Mesothelial cell of epicardium (in vitro differentiated cells): ENCODE data around the gene KRTAP10-7. TPM values are rescaled to one million over a fixed set of nuclear protein-coding genes. Genes with fewer than 3 reads are reported as not detected.

Experiments
- DNase-seq, 2 experiments: peaks; one replicate each; pipeline ENCODE4 v3.0.0; 2021; ENCODE audit warnings: low spot score in 2 of 2; ENCODE audit not compliant: unreplicated experiment in 2 of 2
- H3K27ac Mint-ChIP-seq: 2 replicates; pipeline ENCODE4 v1.8.0; 2021; ENCODE audit warnings: mixed read lengths
- H3K27me3 Mint-ChIP-seq: 2 replicates; pipeline ENCODE4 v1.8.0; 2021; ENCODE audit warnings: low read depth, mixed read lengths
- H3K36me3 Mint-ChIP-seq: 2 replicates; pipeline ENCODE4 v1.8.0; 2021; ENCODE audit warnings: mixed read lengths
- H3K4me1 Mint-ChIP-seq: 2 replicates; pipeline ENCODE4 v1.8.0; 2021; ENCODE audit warnings: mixed read lengths
- H3K4me3 Mint-ChIP-seq: 2 replicates; pipeline ENCODE4 v1.8.0; 2021; ENCODE audit warnings: mild to moderate bottlenecking, moderate library complexity, mixed read lengths
- H3K9me3 Mint-ChIP-seq: 2 replicates; pipeline ENCODE4 v1.8.0; 2021; ENCODE audit warnings: mixed read lengths
- CTCF ChIP-seq: fragments of 200-600 bp; sonication (generic); IDR thresholded peaks from one replicate; pipeline ENCODE4 v1.5.0; 2021; ENCODE audit warnings: antibody characterized with exemption; ENCODE audit not compliant: unreplicated experiment
- total RNA-seq: library from RNA; stranded (reverse); gene quantifications from 3 replicates; pipeline ENCODE4 v1.2.1, GENCODE V29; 2021

KRTAP10-7 gene
- total RNA-seq, 1 donor from 2014 or later: not detected

- no peak for DNase-seq
- Mint-ChIP-seq H3K36me3 (no peaks in the 10 kb centered on the region), H3K27ac (no peak within 1 kb of the TSS), H3K27me3 (peaks cover 2% of the 10 kb centered on the region), H3K9me3 (peaks cover 22% of the 10 kb centered on the region), H3K4me3 (no peak within 1 kb of the TSS), H3K4me1 (no peaks in the 10 kb centered on the region)
- TF ChIP-seq CTCF: no peak
These were observed 11.7 kb downstream of the KRTAP10-7 start, which contains the start of gene KRTAP10-8 for GRCh38 chr21:44612029-44612486. Gene KRTAP10-8 (plus strand): TSS chr21:44612079. CDS start chr21:44612101, 22 bp downstream.

GRCh38 chr21:44612669-44613229 lies 12.4 kb downstream of the KRTAP10-7 start:
- Mint-ChIP-seq H3K4me3 (no peak overlapping the region), H3K4me1 (no peaks in the 10 kb centered on the region), H3K27me3 (no peaks in the 10 kb centered on the region), H3K9me3 (peaks cover 22% of the 10 kb centered on the region), H3K27ac (no peak overlapping the region), H3K36me3 (no peaks in the 10 kb centered on the region)
- DNase-seq: no peak
- no peak for TF ChIP-seq CTCF

DNA sequence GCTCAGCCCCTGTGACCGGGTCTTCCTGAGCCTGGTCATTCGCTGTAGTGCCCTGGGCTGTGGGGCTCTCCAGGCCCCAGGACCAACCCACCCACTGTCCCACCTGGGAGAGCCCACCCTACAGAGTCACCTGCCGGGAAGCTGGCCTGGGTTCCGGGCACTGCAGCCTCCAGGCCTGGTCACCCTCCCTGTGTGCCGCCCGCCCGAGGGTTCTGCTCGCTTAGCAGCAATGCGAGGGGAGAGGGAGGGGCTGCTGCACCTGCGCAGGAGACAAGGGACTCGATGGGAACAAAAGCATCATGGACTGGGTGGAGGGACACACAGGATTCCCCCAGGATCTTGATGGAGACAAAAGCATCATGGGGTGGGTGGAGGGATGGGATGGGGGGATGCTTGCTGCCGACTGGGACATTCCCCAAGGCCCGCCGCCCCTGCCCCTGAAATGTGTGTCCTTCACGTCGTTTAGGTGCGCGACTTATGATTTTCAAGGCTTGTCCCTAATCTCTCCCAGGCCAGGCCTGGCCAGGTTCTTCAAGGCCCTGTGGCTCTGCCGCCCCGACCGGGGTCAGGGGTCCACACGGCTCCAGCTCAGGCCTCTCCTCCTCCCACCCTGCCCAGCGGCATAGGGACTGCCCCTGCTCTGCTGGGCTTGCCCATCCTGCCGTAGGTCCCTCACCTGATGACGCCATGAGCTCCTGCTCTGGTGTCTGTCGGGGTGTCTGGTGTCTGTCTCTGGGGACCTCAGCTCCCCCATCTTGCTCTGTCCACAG lies 13.2 kb downstream of the KRTAP10-7 start:
- DNase-seq: no peak
- Mint-ChIP-seq H3K4me1 (no peaks in the 10 kb centered on the region), H3K27me3 (no peaks in the 10 kb centered on the region), H3K27ac (no peak overlapping the region), H3K4me3 (no peak overlapping the region), H3K9me3 (peaks cover 23% of the 10 kb centered on the region), H3K36me3 (no peaks in the 10 kb centered on the region)
- no peak for TF ChIP-seq CTCF

- H3K36me3 Mint-ChIP-seq: no peaks in the 10 kb centered on the region
- TF ChIP-seq CTCF: no peak
- no peaks in the 10 kb centered on the region for H3K4me1 Mint-ChIP-seq
- H3K9me3 Mint-ChIP-seq: peaks cover 23% of the 10 kb centered on the region
- H3K27ac Mint-ChIP-seq: no peak overlapping the region
- DNase-seq: no peak
- no peaks in the 10 kb centered on the region for H3K27me3 Mint-ChIP-seq
- no peak overlapping the region for H3K4me3 Mint-ChIP-seq
These were observed 13.8 kb downstream of the KRTAP10-7 start for GRCh38 chr21:44614161-44614631.

GRCh38 chr21:44614961-44615391 lies 14.6 kb downstream of the KRTAP10-7 start:
- Mint-ChIP-seq H3K4me1 (no peaks in the 10 kb centered on the region), H3K36me3 (no peaks in the 10 kb centered on the region), H3K4me3 (no peak overlapping the region), H3K27me3 (no peaks in the 10 kb centered on the region), H3K9me3 (peaks cover 23% of the 10 kb centered on the region), H3K27ac (no peak overlapping the region)
- no peak for DNase-seq
- TF ChIP-seq CTCF: no peak
